Activated naive CD8-positive, alpha-beta T cell treated with anti-CD3 and anti-CD28 coated beads, Interleukin-2, amount 10 ng/mL, durations not matched to agents 7 days and 5 days (primary cell): Measurements from ENCODE around the gene MRGPRE. TPM values are rescaled to one million over a fixed set of nuclear protein-coding genes. Genes with fewer than 3 reads are reported as not detected.

Experiments
- ATAC-seq: fragments of 150-1000 bp; cut with Tn5 transposase; one replicate; pipeline ENCODE4 v1.10.0; 2021; ENCODE audit warnings: low read depth, moderate library complexity
- POLR2A ChIA-PET: fragments of 350-600 bp; sonication (Branson Sonifier 250); formaldehyde crosslinking; loops from one replicate; lab custom pipeline; 2021; ENCODE audit warnings: antibody characterized with exemption; lab: Charles Lee
- DNase-seq: peaks from one replicate; pipeline ENCODE4 v3.0.0; 2021
- H3K27ac Mint-ChIP-seq: one replicate; pipeline ENCODE4 v1.8.0; 2022; ENCODE audit warnings: mild to moderate bottlenecking, mixed read lengths
- H3K27me3 Mint-ChIP-seq: one replicate; pipeline ENCODE4 v1.8.0; 2022; ENCODE audit warnings: mild to moderate bottlenecking, moderate library complexity, mixed read lengths
- H3K36me3 Mint-ChIP-seq: one replicate; pipeline ENCODE4 v1.8.0; 2021; ENCODE audit warnings: mild to moderate bottlenecking, mixed read lengths
- H3K4me1 Mint-ChIP-seq: one replicate; pipeline ENCODE4 v1.8.0; 2021; ENCODE audit warnings: mixed read lengths
- H3K4me3 Mint-ChIP-seq: one replicate; pipeline ENCODE4 v1.8.0; 2022; ENCODE audit warnings: mild to moderate bottlenecking, moderate library complexity, mixed read lengths
- H3K9me3 Mint-ChIP-seq: one replicate; pipeline ENCODE4 v1.8.0; 2021; ENCODE audit warnings: mixed read lengths
- total RNA-seq, 2 experiments: library from RNA; stranded (reverse); gene quantifications; one replicate each; pipeline ENCODE4 v1.2.3, GENCODE V29; 2021

Gene MRGPRE
- total RNA-seq, 2 experiments from 2014 or later = not detected

- no peak for DNase-seq
- Mint-ChIP-seq H3K4me3 (no peak overlapping the region), H3K27me3 (no peaks in the 10 kb centered on the region), H3K27ac (no peak overlapping the region), H3K9me3 (no peaks in the 10 kb centered on the region), H3K36me3 (no peaks in the 10 kb centered on the region), H3K4me1 (no peaks in the 10 kb centered on the region)
- no peak for ATAC-seq
- POLR2A ChIA-PET = no interaction called here
These were observed 39.5 kb downstream of the MRGPRE start for GRCh38 chr11:3192511-3193372.

- Mint-ChIP-seq H3K36me3 (no peaks in the 10 kb centered on the region), H3K4me3 (no peak overlapping the region), H3K27me3 (no peaks in the 10 kb centered on the region), H3K27ac (no peak overlapping the region), H3K9me3 (no peaks in the 10 kb centered on the region), H3K4me1 (no peaks in the 10 kb centered on the region)
- DNase-seq = no peak
- ATAC-seq = no peak
- POLR2A ChIA-PET = no interaction called here
These were observed 40.5 kb downstream of the MRGPRE start for GRCh38 chr11:3191586-3192324.

GRCh38 chr11:3190600-3190999 lies 41.6 kb downstream of the MRGPRE start:
- DNase-seq = no peak
- POLR2A ChIA-PET = no interaction called here
- H3K4me1 Mint-ChIP-seq = no peaks in the 10 kb centered on the region
- no peaks in the 10 kb centered on the region for H3K27me3 Mint-ChIP-seq
- no peaks in the 10 kb centered on the region for H3K36me3 Mint-ChIP-seq
- no peaks in the 10 kb centered on the region for H3K9me3 Mint-ChIP-seq
- no peak overlapping the region for H3K4me3 Mint-ChIP-seq
- no peak overlapping the region for H3K27ac Mint-ChIP-seq
- ATAC-seq = no peak

- Mint-ChIP-seq H3K4me1 (no peaks in the 10 kb centered on the region), H3K27me3 (no peaks in the 10 kb centered on the region), H3K27ac (no peak overlapping the region), H3K9me3 (no peaks in the 10 kb centered on the region), H3K4me3 (no peak overlapping the region), H3K36me3 (no peaks in the 10 kb centered on the region)
- ATAC-seq (no peak), DNase-seq (no peak)
- POLR2A ChIA-PET = no interaction called here
These were observed 42.2 kb downstream of the MRGPRE start for GRCh38 chr11:3189886-3190583.

GRCh38 chr11:3189196-3189843 lies 42.9 kb downstream of the MRGPRE start:
- no peaks in the 10 kb centered on the region for H3K4me1 Mint-ChIP-seq
- ATAC-seq = no peak
- POLR2A ChIA-PET = no interaction called here
- DNase-seq = no peak
- no peak overlapping the region for H3K27ac Mint-ChIP-seq
- no peak overlapping the region for H3K4me3 Mint-ChIP-seq
- H3K27me3 Mint-ChIP-seq = peaks cover 4% of the 10 kb centered on the region
- H3K36me3 Mint-ChIP-seq = no peaks in the 10 kb centered on the region
- H3K9me3 Mint-ChIP-seq = no peaks in the 10 kb centered on the region

- H3K9me3 Mint-ChIP-seq = no peaks in the 10 kb centered on the region
- POLR2A ChIA-PET = no interaction called here
- ATAC-seq = no peak
These were observed 43.6 kb downstream of the MRGPRE start for GRCh38 chr11:3188496-3189195.

GRCh38 chr11:3186166-3186953 lies 45.9 kb downstream of the MRGPRE start:
- H3K27ac Mint-ChIP-seq = no peak overlapping the region
- H3K4me3 Mint-ChIP-seq = no peak overlapping the region
- no peak for DNase-seq

More at GRCh38 chr11:3188496-3189195, 43.6 kb downstream of the MRGPRE start:
- Mint-ChIP-seq H3K4me3 (no peak overlapping the region), H3K36me3 (no peaks in the 10 kb centered on the region), H3K27me3 (peaks cover 5% of the 10 kb centered on the region), H3K27ac (no peak overlapping the region), H3K4me1 (no peaks in the 10 kb centered on the region)
- no peak for DNase-seq

GRCh38 chr11:3184732-3185347 lies 47.4 kb downstream of the MRGPRE start:
- Mint-ChIP-seq H3K27me3 (peaks cover 5% of the 10 kb centered on the region), H3K4me3 (no peak overlapping the region), H3K9me3 (no peaks in the 10 kb centered on the region), H3K4me1 (no peaks in the 10 kb centered on the region), H3K27ac (no peak overlapping the region), H3K36me3 (no peaks in the 10 kb centered on the region)
- DNase-seq = no peak
- POLR2A ChIA-PET = no interaction called here
- ATAC-seq = no peak

More at GRCh38 chr11:3186166-3186953, 45.9 kb downstream of the MRGPRE start:
- no peaks in the 10 kb centered on the region for H3K9me3 Mint-ChIP-seq
- H3K36me3 Mint-ChIP-seq = no peaks in the 10 kb centered on the region
- H3K4me1 Mint-ChIP-seq = no peaks in the 10 kb centered on the region
- H3K27me3 Mint-ChIP-seq = peaks cover 5% of the 10 kb centered on the region
- no peak for ATAC-seq
- POLR2A ChIA-PET = no interaction called here

GRCh38 chr11:3183523-3183922 lies 48.7 kb downstream of the MRGPRE start:
- H3K36me3 Mint-ChIP-seq = no peaks in the 10 kb centered on the region
- DNase-seq (no peak), ATAC-seq (no peak)
- no peak overlapping the region for H3K4me3 Mint-ChIP-seq
- H3K9me3 Mint-ChIP-seq = no peaks in the 10 kb centered on the region
- H3K27ac Mint-ChIP-seq = no peak overlapping the region
- H3K27me3 Mint-ChIP-seq = peaks cover 5% of the 10 kb centered on the region
- POLR2A ChIA-PET = no interaction called here
- H3K4me1 Mint-ChIP-seq = no peaks in the 10 kb centered on the region

GRCh38 chr11:3182462-3182852 lies 49.8 kb downstream of the MRGPRE start:
- Mint-ChIP-seq H3K9me3 (peaks cover 1% of the 10 kb centered on the region), H3K27me3 (peaks cover 5% of the 10 kb centered on the region), H3K4me1 (no peaks in the 10 kb centered on the region), H3K4me3 (no peak overlapping the region), H3K36me3 (no peaks in the 10 kb centered on the region), H3K27ac (no peak overlapping the region)
- DNase-seq = no peak
- POLR2A ChIA-PET = no interaction called here
- ATAC-seq = no peak

- POLR2A ChIA-PET = no interaction called here
- Mint-ChIP-seq H3K9me3 (peaks cover 2% of the 10 kb centered on the region), H3K4me1 (no peaks in the 10 kb centered on the region), H3K27ac (no peak overlapping the region), H3K4me3 (no peak overlapping the region), H3K36me3 (no peaks in the 10 kb centered on the region), H3K27me3 (peaks cover 5% of the 10 kb centered on the region)
- DNase-seq (no peak), ATAC-seq (no peak)
These were observed 50.3 kb downstream of the MRGPRE start for GRCh38 chr11:3181725-3182461.
